Naive thymus-derived CD8-positive, alpha-beta T cell (primary cell): ENCODE results near the gene PRM3. TPM values are rescaled to one million over a fixed set of nuclear protein-coding genes. Genes with fewer than 3 reads are reported as not detected.

Source experiments
- ATAC-seq, 2 donors: fragments of 150-1000 bp; cut with Tn5 transposase in 1 of 2; sonication (Bioruptor Pico), chemical (Tn5 transposase) in 1 of 2; 1 replicate in 1 of 2; 2 replicates in 1 of 2; pipeline ENCODE4 v1.10.0; 2021; ENCODE audit warnings: mild to moderate bottlenecking in 2 of 2, moderate library complexity in 2 of 2
- POLR2A ChIA-PET: fragments of 350-600 bp; sonication (Branson Sonifier 250); formaldehyde crosslinking; loops from one replicate; lab custom pipeline; 2021; ENCODE audit warnings: antibody characterized with exemption; lab: Charles Lee
- DNase-seq, 10 donors: peaks; one replicate each; pipeline versions ENCODE4 v3.0.0 to v3.0.0-alpha.2; 2020 to 2022
- H3K27ac Mint-ChIP-seq, 10 donors: one replicate each; pipeline ENCODE4 v1.8.0; 2020 to 2022; ENCODE audit warnings: mild to moderate bottlenecking in 10 of 10, mixed read lengths in 10 of 10, moderate library complexity in 4 of 10, inconsistent platforms in 1 of 10
- H3K27me3 Mint-ChIP-seq, 5 donors: one replicate each; pipeline ENCODE4 v1.8.0; 2021 to 2022; ENCODE audit warnings: mixed read lengths in 5 of 5
- H3K36me3 Mint-ChIP-seq, 3 donors: one replicate each; pipeline ENCODE4 v1.8.0; 2020 to 2022; ENCODE audit warnings: mixed read lengths in 3 of 3, mild to moderate bottlenecking in 2 of 3, inconsistent platforms in 1 of 3
- H3K4me1 Mint-ChIP-seq, 4 donors: one replicate each; pipeline ENCODE4 v1.8.0; 2021 to 2022; ENCODE audit warnings: mixed read lengths in 4 of 4
- H3K4me3 Mint-ChIP-seq, 10 donors: one replicate each; pipeline ENCODE4 v1.8.0; 2020 to 2022; ENCODE audit warnings: mild to moderate bottlenecking in 10 of 10, mixed read lengths in 10 of 10, moderate library complexity in 6 of 10, inconsistent platforms in 1 of 10
- H3K9me3 Mint-ChIP-seq, 9 donors: one replicate each; pipeline ENCODE4 v1.8.0; 2020 to 2022; ENCODE audit warnings: mixed read lengths in 9 of 9, mild to moderate bottlenecking in 3 of 9, inconsistent platforms in 1 of 9, moderate library complexity in 1 of 9
- polyA plus RNA-seq, 3 donors: library from polyadenylated mRNA; unstranded; fragments of 300-500 nt; fragmentation: Illumina TruSeq; gene quantifications; one replicate each; pipeline ENCODE4 v1.2.3, GENCODE V29; 2021
- total RNA-seq, 8 experiments: library from RNA in 2 of 8; stranded (reverse) in 2 of 8; gene quantifications; one replicate each; pipeline ENCODE4 v1.2.3 and lab custom pipeline; 2021 to 2026

PRM3 gene
- total and polyA plus RNA-seq, 5 experiments from 2014 or later: not detected

DNA sequence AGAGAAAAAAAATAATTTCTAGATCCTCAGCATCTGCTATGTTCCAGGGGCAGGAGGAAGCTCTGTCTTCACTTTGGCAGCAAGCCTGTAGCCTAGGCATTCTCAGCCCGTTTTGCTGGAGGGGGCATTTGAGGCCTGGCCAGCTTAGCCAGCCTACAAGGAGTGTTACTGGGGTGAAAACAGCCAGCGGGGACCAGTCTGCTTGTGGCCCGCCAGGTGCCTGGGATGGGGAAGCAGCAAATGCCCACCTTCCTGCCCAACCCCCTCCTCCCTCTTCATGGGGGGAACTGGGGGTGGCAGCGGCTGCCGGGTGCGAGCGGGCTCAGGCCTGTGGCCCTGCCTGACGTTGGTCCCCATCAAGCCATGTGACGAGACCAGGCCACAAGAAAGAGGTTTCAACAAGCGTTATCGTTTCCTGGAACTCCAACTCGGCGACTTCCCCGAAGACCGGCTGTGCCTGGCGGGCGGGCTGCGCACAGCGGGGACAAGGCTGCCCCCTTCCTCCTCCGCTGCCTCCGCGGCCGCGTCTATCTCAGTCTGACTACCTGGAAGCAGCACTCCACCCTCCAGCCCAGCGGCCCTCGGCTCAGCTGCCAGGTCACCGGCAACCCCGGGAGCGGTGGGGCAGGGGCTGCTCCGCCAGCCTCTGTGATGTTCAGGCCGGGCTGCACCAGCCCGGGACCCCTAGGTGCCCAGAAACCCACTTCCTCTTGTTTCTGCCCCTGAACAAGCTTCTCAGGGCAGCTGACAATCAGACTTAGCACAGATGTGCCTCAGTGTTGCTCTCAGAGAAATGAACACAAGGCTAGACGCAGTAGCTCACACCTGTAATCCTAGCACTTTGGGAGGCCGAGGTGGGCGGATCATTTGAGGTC lies 40.3 kb downstream of the PRM3 start:
- DNase-seq (peak; percentile 67 to 93 (median 86)), ATAC-seq (peak; percentile 88 to 90)
- no peaks in the 10 kb centered on the region for H3K27me3 Mint-ChIP-seq
- peak overlapping the region; percentile 63 to 84 (median 77) for H3K4me3 Mint-ChIP-seq
- H3K4me1 Mint-ChIP-seq: peaks cover 30 to 69% (median 65%) of the 10 kb centered on the region in 4 donors
- no peaks in the 10 kb centered on the region for H3K9me3 Mint-ChIP-seq
- no peaks in the 10 kb centered on the region for H3K36me3 Mint-ChIP-seq
- POLR2A ChIA-PET: interaction anchor here (0.7 to 3.0 kb wide), 7 partner anchors 9 to 91 kb away, joined by 3 to 55 read pairs (median 5); partner anchors contain the start of gene SOCS1
- H3K27ac Mint-ChIP-seq: peak overlapping the region; percentile 92 to 99 (median 97)

- no peaks in the 10 kb centered on the region for H3K27me3 Mint-ChIP-seq
- no peak for ATAC-seq
- no peak for DNase-seq
- peaks cover 30 to 68% (median 66%) of the 10 kb centered on the region in 4 donors for H3K4me1 Mint-ChIP-seq
- POLR2A ChIA-PET: interaction anchor here (1.3 to 3.0 kb wide), 5 partner anchors 8 to 66 kb away, joined by 3 to 55 read pairs (median 10); partner anchors contain the start of gene SOCS1
- no peaks in the 10 kb centered on the region for H3K9me3 Mint-ChIP-seq
- peak overlapping the region; percentile 63 to 84 (median 77) for H3K4me3 Mint-ChIP-seq
- peak overlapping the region; percentile 92 to 99 (median 97) for H3K27ac Mint-ChIP-seq
- H3K36me3 Mint-ChIP-seq: no peaks in the 10 kb centered on the region
Observed at GRCh38 chr16:11232302-11232851, 41.1 kb downstream of the PRM3 start.

DNA sequence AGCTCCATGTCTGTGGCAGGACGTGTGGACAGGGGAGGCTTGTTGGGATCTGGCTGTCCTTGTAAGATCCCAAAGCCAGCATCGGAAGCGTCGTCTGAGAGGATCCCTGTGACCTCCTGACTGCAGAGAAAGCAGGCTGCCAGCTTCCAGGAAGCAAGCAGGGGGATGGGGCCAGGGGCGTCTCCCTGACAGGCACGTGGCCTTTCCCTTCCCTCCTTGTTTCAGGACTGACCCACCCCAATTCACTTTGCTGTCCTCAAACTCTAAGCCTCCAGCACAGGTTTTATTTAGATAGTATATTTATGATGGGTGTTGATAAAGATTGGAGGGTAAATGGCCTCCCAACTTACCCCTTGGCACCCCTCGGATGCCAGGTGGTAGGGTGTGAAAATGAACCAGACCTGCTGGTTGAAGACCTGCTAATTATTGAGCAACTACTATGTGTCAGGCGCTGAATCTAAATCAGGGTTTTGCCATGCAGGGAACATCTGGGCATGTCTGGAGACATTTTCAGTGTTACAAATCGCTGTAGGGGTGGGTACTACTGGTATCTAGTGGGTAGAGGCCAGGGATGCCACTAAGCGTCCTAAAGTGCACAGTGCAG lies 42.0 kb downstream of the PRM3 start:
- no peak for DNase-seq

GRCh38 chr16:11229906-11230305 lies 43.5 kb downstream of the PRM3 start:
- no peaks in the 10 kb centered on the region for H3K36me3 Mint-ChIP-seq
- POLR2A ChIA-PET: interaction anchor here (2.3 kb wide), 1 partner anchor 26 kb away, joined by 15 read pairs; the partner anchor contains the start of gene SOCS1
- no peak overlapping the region for H3K4me3 Mint-ChIP-seq
- peaks cover 33 to 77% (median 69%) of the 10 kb centered on the region in 4 donors for H3K4me1 Mint-ChIP-seq
- DNase-seq: no peak
- H3K27me3 Mint-ChIP-seq: no peaks in the 10 kb centered on the region
- peak overlapping the region; percentile 34 to 96 (median 84) for H3K27ac Mint-ChIP-seq
- ATAC-seq: no peak
- H3K9me3 Mint-ChIP-seq: no peaks in the 10 kb centered on the region

More for the DNA sequence above, 42.0 kb downstream of the PRM3 start:
- no peak for ATAC-seq
- H3K27me3 Mint-ChIP-seq: no peaks in the 10 kb centered on the region
- H3K9me3 Mint-ChIP-seq: no peaks in the 10 kb centered on the region
- peak overlapping the region in 6 of 10 donors; percentile 15 to 74 (median 51) for H3K4me3 Mint-ChIP-seq
- POLR2A ChIA-PET: interaction anchor here (2.3 kb wide), 1 partner anchor 24 kb away, joined by 15 read pairs; the partner anchor contains the start of gene SOCS1
- H3K36me3 Mint-ChIP-seq: no peaks in the 10 kb centered on the region
- H3K27ac Mint-ChIP-seq: peak overlapping the region; percentile 87 to 99 (median 92)
- peaks cover 30 to 70% (median 63%) of the 10 kb centered on the region in 4 donors for H3K4me1 Mint-ChIP-seq

DNA sequence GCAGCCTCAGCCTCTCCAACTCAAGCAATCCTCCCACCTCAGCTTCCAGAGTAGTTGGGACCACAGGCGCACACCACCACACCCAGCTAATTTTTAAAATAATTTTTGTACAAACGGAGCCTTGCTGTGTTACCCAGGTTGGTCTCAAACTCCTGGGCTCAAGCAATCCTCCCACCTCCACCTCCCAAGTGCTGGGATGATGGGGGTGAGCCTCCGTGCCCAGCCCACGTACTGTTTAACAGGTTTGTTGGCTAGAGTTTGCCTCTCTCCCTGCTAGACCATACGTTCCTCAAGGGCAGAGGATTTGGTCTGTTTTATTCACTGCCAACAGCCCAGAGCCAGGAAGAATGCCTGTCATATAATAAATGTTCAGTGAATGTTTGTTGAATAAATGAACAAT lies 44.0 kb downstream of the PRM3 start:
- Mint-ChIP-seq H3K27me3 (no peaks in the 10 kb centered on the region), H3K9me3 (no peaks in the 10 kb centered on the region), H3K27ac (peak overlapping the region; percentile 49 to 96 (median 86)), H3K4me1 (peaks cover 35 to 78% (median 70%) of the 10 kb centered on the region in 4 donors), H3K4me3 (peak overlapping the region in 1 of 10 donors; percentile 34), H3K36me3 (no peaks in the 10 kb centered on the region)
- POLR2A ChIA-PET: interaction anchor here (2.3 kb wide), 1 partner anchor 26 kb away, joined by 15 read pairs; the partner anchor contains the start of gene SOCS1
- DNase-seq: no peak
- no peak for ATAC-seq

DNA sequence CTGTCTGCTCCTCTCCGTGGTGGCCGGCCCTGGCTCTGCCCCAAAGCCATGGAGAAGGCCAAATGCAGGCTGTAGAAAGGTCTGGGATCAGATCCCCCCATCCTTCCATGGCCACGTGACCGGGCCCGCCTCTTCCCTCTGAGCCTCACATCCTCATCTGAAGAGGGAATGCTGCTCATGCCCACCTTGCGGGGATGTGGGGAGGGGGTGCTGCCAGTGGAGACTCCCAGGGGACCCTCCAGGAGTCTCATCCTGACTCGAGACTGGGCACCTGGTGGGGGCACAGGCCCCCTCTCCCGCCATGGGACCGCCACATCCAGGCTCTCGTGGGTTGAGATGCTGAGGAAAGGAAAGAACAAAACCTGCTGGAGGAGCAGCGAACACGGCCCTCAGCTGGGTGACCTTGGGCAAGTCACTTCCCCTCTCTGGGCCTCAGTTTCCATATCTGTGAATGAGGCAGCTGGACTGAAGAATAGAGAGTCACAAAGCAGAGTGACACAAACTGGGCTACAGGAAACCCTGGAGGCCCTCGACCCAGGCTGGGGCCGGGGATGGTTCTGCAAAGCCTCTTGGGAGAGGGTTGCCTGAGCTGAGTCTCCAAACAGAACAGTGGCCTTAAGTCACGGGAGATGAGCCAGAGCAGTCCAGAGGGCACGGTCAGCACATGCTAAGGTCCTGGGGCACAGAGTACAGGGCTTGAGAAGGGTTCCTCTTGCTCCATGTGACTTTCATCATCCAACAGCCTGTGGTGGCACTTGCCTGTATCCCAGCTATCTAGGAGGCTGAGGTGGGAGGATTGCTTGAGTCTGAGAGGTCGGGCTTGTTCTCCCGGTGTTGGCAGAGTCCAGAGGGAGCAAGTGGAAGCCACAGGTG lies 47.5 kb downstream of the PRM3 start:
- Mint-ChIP-seq H3K36me3 (no peaks in the 10 kb centered on the region), H3K27me3 (no peaks in the 10 kb centered on the region), H3K27ac (peak overlapping the region; percentile 94 to 99 (median 97)), H3K4me3 (peak overlapping the region; percentile 48 to 90 (median 80)), H3K9me3 (no peaks in the 10 kb centered on the region), H3K4me1 (peaks cover 28 to 72% (median 55%) of the 10 kb centered on the region in 4 donors)
- POLR2A ChIA-PET: interaction anchor here (0.6 to 5.8 kb wide), 14 partner anchors 7 to 572 kb away, joined by 3 to 148 read pairs (median 5); partner anchors contain the start of genes CLEC16A, SOCS1 and ZC3H7A
- ATAC-seq (no peak), DNase-seq (no peak)

GRCh38 chr16:11224894-11225676 lies 48.3 kb downstream of the PRM3 start:
- Mint-ChIP-seq H3K27me3 (no peaks in the 10 kb centered on the region), H3K27ac (peak overlapping the region; percentile 94 to 99 (median 97)), H3K36me3 (no peaks in the 10 kb centered on the region), H3K4me1 (peaks cover 28 to 71% (median 53%) of the 10 kb centered on the region in 4 donors), H3K4me3 (peak overlapping the region; percentile 48 to 90 (median 80)), H3K9me3 (no peaks in the 10 kb centered on the region)
- DNase-seq: peak; percentile 52 to 91 (median 74)
- POLR2A ChIA-PET: interaction anchor here (0.6 to 5.8 kb wide), 16 partner anchors 8 to 572 kb away, joined by 3 to 148 read pairs (median 5); partner anchors contain the start of genes CLEC16A, SOCS1, TXNDC11 and ZC3H7A
- ATAC-seq: peak; percentile 86 to 90

GRCh38 chr16:11224096-11224893 lies 49.1 kb downstream of the PRM3 start:
- Mint-ChIP-seq H3K9me3 (no peaks in the 10 kb centered on the region), H3K27ac (peak overlapping the region; percentile 94 to 99 (median 97)), H3K27me3 (no peaks in the 10 kb centered on the region), H3K36me3 (no peaks in the 10 kb centered on the region), H3K4me3 (peak overlapping the region; percentile 48 to 90 (median 80)), H3K4me1 (peaks cover 29 to 66% (median 47%) of the 10 kb centered on the region in 4 donors)
- peak; percentile 35 to 54 for ATAC-seq
- POLR2A ChIA-PET: interaction anchor here (0.6 to 5.8 kb wide), 16 partner anchors 9 to 573 kb away, joined by 3 to 148 read pairs (median 5); partner anchors contain the start of genes CLEC16A, SOCS1, TXNDC11 and ZC3H7A
- peak; percentile 17 to 83 (median 52) for DNase-seq
